ENCODE measurements around the gene CYP26A1.

- TF ChIP-seq, protein P1, sequence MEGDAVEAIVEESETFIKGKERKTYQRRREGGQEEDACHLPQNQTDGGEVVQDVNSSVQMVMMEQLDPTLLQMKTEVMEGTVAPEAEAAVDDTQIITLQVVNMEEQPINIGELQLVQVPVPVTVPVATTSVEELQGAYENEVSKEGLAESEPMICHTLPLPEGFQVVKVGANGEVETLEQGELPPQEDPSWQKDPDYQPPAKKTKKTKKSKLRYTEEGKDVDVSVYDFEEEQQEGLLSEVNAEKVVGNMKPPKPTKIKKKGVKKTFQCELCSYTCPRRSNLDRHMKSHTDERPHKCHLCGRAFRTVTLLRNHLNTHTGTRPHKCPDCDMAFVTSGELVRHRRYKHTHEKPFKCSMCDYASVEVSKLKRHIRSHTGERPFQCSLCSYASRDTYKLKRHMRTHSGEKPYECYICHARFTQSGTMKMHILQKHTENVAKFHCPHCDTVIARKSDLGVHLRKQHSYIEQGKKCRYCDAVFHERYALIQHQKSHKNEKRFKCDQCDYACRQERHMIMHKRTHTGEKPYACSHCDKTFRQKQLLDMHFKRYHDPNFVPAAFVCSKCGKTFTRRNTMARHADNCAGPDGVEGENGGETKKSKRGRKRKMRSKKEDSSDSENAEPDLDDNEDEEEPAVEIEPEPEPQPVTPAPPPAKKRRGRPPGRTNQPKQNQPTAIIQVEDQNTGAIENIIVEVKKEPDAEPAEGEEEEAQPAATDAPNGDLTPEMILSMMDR (conservative IDR thresholded peaks at IDR 0.05 in 1 of 2, IDR thresholded peaks at IDR 0.05 in 1 of 2; ENCODE audit: extremely low read depth in 1 of 2, insufficient read depth in 1 of 2, low read depth in 1 of 2, low read length in 2 of 2), result no peak
- no peak for TF ChIP-seq EZH2 (IDR thresholded peaks at IDR 0.05; ENCODE audit: borderline replicate concordance, low read length)
Observed at GRCh38 chr10:93096901-93097300, 23.2 kb downstream of the CYP26A1 start.
